ENCODE results near the gene LIX1L.

Gene LIX1L

DNA sequence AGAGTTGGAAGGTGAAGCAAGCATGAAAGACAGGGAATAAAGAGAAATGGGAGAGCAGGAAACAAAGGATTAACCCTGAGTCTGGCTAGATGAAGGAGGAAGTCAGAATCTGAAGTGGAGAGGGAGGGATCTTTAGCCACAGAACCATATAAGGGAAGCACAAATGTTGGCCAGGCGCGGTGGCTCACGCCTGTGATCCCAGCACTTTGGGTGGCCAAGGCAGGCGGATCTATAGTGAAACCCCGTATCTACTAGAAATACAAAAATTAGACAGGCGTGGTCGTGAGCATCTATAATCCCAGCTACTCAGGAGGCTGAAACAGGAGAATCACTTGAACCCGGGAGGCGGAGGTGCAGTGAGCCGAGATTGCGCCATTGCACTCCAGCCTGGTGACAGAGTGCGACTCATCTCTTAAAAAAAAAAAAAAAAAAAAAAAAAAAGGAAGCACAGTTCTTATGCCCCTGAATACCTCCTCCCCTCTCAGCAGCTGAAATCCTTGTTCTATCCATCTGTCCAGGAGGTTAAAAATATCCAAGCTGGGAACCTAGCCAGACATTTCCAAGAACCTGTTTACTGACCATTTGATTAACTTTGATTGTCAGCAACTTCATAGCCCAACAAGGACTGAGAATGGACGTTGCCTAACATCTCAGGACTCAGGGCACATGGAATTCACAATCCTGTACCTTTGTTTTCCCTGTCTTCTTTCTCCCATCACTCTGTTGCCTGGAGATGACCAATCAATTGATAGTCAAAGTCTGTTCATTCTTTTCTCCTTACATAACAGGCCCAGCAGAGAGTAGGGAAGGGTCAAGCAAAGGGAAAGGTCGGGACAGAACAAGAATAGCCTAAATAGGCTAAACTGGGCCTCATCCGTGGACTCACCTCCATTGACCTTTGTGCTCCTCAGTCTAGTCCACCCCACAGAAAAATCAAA, 28.0 kb upstream of the LIX1L start:
- DNase-seq (ENCODE audit: low read depth, low spot score), result no peak

- no peak for DNase-seq (ENCODE audit: low read depth, low spot score)
Observed at GRCh38 chr1:145985129-145985501, 27.3 kb upstream of the LIX1L start.

GRCh38 chr1:145983960-145984830, 26.4 kb upstream of the LIX1L start:
- no peak for DNase-seq (ENCODE audit: low read depth, low spot score)

DNA sequence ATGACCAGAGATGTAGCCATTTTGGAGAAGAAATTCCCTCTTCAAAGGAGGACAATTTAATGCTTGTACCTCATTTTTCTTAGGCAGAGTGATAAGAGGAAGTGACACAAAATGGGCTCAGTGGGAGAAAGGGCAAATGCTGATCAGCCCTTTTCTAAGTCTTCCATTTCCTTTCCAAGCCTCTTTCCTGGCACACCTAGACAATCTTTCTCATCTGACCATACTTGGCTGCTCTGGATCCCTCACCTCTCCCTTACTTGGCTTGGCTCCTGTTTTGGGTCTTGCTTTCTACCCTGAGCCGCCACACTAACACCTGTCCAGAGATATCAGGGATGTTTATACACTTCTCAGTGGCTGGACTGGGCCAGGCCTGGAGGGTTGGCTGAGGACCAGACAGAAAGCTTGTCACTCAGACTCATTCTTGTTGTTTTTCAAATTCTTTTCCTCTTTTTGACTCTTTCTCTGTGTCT, 25.4 kb upstream of the LIX1L start:
- no peak for DNase-seq (ENCODE audit: low read depth, low spot score)

- no peak for DNase-seq (ENCODE audit: low read depth, low spot score)
Observed at GRCh38 chr1:145982010-145982723, 24.4 kb upstream of the LIX1L start.

DNA sequence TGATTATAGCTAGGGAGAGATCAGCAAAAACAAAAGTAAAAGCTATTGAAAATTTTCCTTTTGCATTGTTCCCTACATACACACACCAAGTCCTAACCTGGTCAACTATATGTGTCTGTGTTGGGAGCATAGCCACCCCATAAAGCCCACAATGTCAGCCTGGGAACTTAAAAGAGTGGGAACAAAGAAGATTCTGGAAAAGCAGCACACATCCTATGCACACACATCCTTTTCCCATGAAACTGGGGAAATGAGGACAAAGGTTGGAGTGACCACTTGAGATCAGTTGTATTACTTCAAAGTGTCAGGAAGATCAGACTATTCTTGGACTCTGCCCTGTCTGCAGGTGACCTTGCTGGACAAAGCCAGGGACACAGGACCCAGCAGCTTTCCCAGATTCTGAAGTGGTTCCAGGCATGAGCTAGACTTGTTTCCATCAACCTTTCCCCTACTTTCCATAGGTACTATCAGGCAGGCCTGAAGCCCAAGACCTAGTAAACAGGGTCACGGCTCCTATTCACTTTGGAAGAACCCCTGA, 22.7 kb upstream of the LIX1L start:
- no peak for DNase-seq (ENCODE audit: low read depth, low spot score)

DNA sequence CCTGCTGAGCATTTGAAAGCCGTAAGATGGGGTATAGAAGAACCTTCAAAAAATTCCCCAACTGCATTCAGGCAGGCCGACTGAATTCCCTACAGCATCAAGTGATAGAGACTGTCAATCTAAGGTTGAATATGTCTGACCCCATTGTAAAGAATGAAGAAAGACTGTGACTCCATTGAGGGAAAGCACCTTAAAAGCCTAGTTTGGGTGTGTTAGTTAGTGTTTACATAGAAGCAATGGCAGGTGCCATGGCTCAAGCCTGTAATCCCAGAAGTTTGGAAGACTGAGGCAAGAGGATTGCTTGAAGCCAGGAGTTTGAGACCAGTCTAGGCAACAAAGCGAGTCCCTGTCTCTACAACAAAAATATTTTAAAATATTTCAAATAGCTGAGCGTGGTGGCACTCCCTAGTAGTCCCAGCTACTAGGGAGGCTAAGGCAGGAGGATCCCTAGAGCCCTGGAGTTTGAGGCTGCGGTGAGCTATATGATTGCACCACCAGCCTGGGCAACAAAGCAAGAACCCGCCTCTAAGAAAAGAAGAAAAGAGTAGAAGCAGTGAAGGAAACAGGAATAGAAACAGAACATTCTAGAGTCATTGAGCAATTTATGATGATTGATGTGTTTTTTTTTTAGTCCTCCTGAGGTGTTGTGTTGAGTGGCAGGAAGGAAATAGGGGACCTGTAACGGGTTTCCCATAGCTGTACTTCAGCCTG, 22.1 kb upstream of the LIX1L start:
- no peak for DNase-seq (ENCODE audit: low read depth, low spot score)

DNA sequence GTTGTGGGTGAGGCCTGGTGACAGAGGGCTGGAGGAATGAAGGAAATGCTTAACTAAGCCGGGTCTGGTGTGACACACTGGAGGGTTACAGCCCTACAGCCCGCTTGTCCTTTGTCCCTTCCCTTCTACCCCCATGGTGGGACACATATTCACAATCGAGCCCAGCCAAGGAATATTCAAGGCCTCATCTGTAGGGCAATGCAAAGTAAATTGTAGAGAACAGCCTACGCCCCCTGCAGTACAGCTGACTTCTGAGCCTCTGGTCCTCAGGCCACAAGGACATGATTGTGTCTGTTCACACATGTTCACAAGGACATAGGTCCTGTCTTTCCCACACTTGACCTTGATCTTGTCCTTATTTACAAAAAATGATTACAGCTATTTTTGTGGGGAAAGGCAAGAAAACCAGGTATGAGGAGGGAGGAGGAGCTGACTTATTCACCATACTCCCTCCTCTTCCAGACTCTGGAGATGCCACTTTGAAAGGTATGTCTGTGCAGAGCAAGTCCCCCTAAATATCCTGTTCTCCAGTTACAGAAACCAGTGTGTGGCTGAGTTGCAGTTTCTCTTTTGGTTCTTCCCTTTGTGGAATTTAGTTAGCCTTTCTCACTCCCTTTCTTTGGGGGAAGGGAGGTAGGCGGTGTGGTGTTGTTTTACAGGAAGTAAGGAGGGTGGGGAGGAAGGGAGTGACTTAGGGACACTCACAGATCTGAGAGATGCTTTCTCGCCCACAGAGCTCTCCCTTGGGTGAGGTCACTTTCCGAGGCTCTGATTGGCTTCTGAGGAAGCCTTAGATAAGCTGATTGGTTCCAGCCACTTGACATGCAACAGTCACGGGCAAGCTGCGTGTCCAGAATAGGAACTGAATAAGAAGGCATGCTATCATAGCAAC, 21.3 kb upstream of the LIX1L start:
- peak; percentile 56 for DNase-seq (ENCODE audit: low read depth, low spot score)

DNA sequence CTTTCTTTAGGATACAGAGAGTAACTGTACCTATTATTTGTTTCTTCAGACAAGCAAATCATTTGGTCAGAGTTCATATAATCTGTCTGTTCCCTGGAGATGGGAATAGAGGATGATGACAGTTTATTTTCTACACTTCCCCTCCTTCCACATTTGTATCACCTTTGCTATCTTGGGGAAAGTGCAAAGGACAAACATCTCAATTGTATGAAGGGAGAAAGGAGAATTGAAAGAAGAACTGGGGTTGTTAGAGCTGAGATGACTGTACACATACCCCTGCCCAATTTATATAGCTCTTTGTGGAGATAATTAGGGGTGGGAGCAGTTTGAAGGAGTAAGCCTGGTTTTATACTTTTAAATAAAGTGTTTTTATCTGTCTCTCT, 20.6 kb upstream of the LIX1L start:
- no peak for DNase-seq (ENCODE audit: low read depth, low spot score)

- DNase-seq (ENCODE audit: low read depth, low spot score), result no peak
Observed at GRCh38 chr1:145977486-145978470, 20.0 kb upstream of the LIX1L start.

- DNase-seq (ENCODE audit: low read depth, low spot score), result no peak
Observed at GRCh38 chr1:145977016-145977415, 19.2 kb upstream of the LIX1L start.

- no peak for DNase-seq (ENCODE audit: low read depth, low spot score)
Observed at GRCh38 chr1:145975216-145975615, 17.4 kb upstream of the LIX1L start.

DNA sequence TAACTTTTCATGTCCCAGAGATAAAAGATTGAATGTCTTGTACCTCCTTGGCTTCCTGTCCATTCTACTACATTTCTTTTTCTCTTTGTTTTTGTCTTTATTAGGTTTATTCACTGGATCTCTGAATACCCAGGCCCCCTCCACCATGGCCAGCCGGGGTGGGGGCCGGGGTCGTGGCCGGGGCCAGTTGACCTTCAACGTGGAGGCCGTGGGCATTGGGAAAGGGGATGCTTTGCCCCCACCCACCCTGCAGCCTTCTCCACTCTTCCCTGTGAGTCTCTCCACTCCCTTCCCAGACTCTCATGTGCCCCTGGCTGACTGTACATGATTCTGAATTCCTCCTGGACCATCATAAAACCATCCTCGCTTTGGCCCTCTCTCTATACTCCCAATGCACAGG, 16.9 kb upstream of the LIX1L start:
- no peak for DNase-seq (ENCODE audit: low read depth, low spot score)

DNA sequence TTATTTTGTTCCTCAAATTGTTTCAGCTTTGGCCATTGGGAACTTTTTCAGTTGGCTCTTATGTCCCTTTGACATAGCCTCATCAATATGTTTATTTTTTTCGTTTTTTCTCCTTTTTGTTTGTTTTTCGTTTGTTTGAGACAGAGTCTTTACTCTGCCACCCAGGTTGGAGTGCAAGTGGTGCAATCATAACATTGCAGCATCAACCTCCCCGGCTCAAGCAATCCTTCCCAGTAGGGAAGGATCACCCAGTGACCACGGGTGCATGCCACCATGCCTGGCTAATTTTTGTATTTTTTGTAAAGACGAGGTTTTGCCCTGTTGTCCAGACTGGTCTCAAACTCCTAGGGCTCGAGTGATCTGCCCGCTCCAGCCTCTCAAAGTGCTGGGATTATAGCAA, 14.8 kb upstream of the LIX1L start:
- no peak for DNase-seq (ENCODE audit: low read depth, low spot score)

- DNase-seq (ENCODE audit: low read depth, low spot score), result no peak
Observed at GRCh38 chr1:145967288-145967687, 9.5 kb upstream of the LIX1L start.

DNA sequence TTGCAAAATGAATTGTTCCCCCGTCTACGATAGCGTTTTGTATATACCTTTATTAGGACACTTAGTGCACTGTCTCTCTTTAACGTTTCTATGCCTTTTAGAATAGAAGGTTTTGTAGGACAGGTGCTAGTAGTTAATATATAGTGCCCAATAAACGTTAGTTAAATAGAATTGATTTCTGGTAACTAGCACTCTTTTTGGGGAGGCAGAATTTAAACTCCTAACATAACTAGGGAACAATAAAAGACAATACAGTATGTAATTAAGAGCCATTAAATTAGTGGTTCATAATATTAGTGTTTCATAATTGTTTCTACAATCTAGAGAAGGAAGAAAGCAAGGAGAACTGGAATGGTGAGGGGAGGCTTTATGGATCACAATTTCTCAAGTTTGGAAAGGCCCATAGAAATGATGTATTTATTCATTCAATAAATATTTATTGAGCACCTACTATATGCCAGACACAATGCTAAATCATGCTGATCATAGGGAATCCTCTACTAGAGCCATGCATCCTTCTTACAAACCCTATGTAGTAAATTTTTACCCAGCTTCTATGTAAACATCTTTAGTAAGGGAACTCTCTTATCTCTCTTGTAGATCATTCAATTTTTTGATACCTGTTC, 7.4 kb upstream of the LIX1L start:
- DNase-seq (ENCODE audit: low read depth, low spot score), result no peak

GRCh38 chr1:145964328-145965118, 6.7 kb upstream of the LIX1L start, which contains the start of the genes ANKRD34A and POLR3GL:
TSS of gene ANKRD34A (minus strand) at chr1:145964575. CDS start at chr1:145961759, 2,816 bp downstream.
TSS of gene POLR3GL (plus strand) at chr1:145964690. CDS start at chr1:145974866, 10,176 bp downstream.
- peak; percentile 79 for DNase-seq (ENCODE audit: low read depth, low spot score)

Measured in activated naive CD8-positive, alpha-beta T cell treated with anti-CD3 and anti-CD28 coated beads, Interleukin-2, amount 50 U/mL, for 16 hours (primary cell).